HG02973 (cell line): ENCODE measurements around the gene MRPS21.

Experiments used
- ATAC-seq: cut with Tn5 transposase; IDR thresholded peaks from one replicate; pipeline ENCODE4 v1.9.1; 2021; ENCODE audit warnings: moderate library complexity; ENCODE audit not compliant: unreplicated experiment

Gene MRPS21

DNA sequence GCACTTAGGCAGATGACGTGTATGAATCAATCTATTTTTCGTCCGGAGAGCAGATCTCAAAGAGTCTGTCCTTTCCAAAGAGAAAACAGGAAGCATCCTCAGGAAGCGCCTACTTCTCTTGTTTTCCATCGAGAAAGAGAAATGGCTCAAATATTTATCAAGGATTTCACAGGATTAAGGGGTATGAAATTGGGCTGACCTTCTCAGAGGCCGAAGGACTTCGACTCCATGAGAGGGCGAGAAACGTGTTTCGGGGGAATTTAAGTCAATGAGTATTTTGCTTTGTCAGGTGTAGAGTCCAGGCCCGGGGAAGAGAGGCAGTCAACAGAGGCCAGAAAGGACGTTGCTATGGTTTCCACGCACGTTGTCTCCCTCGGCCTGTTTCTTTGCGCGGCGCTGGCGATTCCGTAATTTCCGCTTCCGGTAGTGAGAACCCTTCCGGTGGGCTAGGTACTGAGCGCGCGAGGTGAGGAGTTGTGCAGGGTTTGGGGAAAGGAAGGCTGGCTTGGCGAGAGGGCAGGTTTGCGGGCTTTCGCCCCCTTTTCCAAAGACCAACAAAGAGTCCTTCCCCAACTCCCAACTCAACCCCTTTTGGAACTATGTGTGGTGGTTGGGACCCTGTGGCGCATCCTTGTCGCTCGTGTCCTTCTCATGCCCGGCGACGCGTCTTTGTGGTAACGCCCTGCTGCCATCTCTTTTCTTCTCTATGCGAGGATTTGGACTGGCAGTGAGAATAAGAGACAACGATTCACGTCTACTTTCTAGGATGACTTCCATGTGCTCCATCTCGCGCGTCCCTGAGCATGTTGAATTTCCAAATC lies at the start of gene MRPS21:
Gene MRPS21, plus strand, starts transcription at position 429 of the 821 bp plus-strand sequence. CDS start 506 bp downstream, outside the sequence.
- peak; percentile 95 for ATAC-seq

DNA sequence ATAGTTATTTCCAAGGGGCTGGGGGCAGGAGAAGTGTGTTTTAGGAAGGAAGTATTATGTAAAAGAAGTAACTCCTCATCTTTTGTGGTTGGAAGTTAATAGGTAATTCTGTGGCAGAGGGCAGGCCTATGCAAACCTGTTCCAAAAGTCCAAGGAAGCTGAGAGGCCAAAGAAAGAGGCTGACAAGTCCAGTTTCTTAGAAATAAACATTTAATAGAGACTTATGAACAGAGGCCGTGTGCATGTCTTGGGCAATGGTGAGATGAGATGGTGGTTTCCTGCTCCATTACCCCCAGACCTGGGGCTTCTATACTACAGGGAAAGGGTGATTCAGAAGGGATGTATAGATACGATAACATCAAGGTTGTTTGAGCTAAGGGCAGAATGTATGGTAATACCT lies 43.7 kb upstream of the MRPS21 start:
- no peak for ATAC-seq

GRCh38 chr1:150256198-150256553 lies 37.5 kb upstream of the MRPS21 start:
- ATAC-seq = no peak

GRCh38 chr1:150256554-150257341 lies 36.9 kb upstream of the MRPS21 start:
- ATAC-seq = no peak

DNA sequence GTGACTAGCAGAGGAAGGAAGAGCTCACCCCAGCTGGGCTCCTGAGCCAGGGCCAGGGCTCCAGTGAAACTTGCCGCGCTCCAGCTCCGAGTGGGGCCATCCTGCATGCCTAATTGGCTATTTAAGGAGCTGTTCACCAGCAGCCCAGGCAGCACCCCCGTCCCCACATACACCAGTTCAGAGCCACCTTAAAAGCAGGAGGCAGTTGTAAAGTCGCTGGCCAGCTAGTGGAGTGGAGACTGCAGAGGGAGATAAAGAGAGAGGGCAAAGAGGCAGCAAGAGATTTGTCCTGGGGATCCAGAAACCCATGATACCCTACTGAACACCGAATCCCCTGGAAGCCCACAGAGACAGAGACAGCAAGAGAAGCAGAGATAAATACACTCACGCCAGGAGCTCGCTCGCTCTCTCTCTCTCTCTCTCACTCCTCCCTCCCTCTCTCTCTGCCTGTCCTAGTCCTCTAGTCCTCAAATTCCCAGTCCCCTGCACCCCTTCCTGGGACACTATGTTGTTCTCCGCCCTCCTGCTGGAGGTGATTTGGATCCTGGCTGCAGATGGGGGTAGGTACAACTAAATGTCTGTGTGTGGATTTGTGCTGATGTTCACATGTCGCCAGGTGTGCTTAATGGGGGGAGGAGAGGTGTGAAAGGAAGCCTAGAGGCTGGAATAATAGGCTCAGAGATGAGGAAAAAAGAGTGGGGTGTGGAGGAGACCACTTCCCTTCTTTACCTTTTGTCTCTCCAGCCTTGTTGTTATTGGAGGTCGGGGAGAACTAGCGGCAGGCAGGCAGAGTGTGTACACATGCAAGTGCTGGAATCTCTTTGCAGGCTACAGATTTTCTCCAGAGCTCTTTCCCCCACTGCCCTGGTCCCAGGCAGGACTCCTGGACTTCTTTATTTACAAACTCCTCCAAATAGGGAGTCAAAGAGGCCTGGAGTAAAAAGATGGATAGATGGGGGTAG lies 35.8 kb upstream of the MRPS21 start, which contains the start of gene CA14:
Gene CA14, plus strand, starts transcription at position 151 of the 962 bp plus-strand sequence. Its CDS starts 355 bp downstream, at position 506.
- ATAC-seq = no peak

DNA sequence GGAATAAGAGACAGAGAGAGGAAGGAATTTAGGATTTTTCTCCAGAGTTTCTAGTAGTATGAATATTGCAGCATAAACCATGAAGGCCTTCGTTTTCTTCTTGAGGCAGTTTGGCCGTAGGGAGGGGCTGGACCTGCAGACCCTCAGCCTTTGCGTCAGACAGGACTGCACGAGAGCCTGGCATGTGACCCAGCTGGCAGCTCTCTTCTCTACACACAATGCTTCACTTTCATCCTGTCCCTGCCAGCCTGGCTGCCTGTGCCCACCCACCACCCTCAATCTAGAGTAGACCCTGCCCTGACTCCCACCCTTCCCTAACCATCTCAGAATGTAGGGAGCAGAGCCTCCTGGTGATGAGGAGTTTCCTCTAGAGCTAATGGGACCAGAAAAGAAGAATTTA lies 34.4 kb upstream of the MRPS21 start:
- no peak for ATAC-seq

GRCh38 chr1:150259758-150260669 lies 33.6 kb upstream of the MRPS21 start:
- no peak for ATAC-seq

GRCh38 chr1:150261367-150261766 lies 32.3 kb upstream of the MRPS21 start:
- no peak for ATAC-seq

DNA sequence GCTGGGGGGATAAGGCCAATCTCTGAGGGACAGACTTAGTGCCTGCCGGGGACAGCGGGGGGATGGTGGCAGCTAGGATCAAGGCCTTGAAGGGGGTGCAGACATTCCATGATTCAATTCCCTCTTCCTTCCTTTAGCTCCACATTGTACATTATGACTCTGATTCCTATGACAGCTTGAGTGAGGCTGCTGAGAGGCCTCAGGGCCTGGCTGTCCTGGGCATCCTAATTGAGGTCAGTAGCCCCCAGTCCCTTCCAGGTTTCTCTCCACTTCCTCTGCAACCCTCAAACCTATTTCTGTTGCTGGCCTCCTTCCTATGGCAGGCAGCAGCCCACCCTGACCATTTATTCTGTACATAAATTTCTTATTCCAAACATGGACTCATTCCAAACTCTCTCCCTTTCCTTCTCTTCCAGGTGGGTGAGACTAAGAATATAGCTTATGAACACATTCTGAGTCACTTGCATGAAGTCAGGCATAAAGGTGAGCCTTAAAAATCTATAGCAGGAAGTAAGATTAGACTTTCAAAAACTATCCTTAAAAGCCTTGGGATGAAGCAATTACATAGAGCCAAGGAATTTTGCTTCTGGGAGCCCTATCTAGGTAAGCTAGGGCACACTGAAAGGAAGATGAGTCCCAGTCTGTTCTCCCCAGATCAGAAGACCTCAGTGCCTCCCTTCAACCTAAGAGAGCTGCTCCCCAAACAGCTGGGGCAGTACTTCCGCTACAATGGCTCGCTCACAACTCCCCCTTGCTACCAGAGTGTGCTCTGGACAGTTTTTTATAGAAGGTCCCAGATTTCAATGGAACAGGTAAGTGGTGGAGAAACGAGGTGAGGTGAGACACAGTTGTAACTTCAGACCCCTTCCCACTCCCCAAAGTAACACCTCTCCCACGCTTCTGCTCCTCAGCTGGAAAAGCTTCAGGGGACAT lies 31.0 kb upstream of the MRPS21 start:
- no peak for ATAC-seq

- ATAC-seq = no peak
Observed at GRCh38 chr1:150263549-150263948, 30.1 kb upstream of the MRPS21 start.

DNA sequence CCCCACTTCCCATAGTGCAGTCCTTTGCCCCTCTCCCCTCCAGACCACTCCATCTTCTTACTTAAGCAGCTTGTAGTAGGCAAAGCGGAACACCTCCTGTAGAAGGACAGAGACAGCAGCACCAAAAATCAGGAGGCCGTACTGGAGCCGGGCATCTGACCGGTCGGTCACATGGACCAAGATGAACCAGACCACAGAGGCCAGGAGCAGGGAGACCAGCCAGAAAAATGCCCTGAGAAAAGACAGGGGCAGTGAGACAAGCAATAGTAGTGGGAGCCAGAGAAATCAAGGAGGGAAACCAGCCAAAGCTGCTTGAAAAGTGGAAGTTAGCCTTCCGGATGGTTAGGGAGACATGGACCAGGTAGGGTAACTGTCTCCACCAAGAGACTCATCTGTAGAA lies 25.8 kb upstream of the MRPS21 start:
- ATAC-seq = no peak

GRCh38 chr1:150268340-150268704 lies 25.3 kb upstream of the MRPS21 start:
- ATAC-seq = peak; percentile 25

- peak; percentile 62 for ATAC-seq
Observed at GRCh38 chr1:150268705-150269403, 24.8 kb upstream of the MRPS21 start, which contains the start of gene APH1A. TSS of gene APH1A (minus strand) at chr1:150269016. CDS start at chr1:150268810, 206 bp downstream.

GRCh38 chr1:150269451-150269850 lies 24.2 kb upstream of the MRPS21 start:
- ATAC-seq = no peak

DNA sequence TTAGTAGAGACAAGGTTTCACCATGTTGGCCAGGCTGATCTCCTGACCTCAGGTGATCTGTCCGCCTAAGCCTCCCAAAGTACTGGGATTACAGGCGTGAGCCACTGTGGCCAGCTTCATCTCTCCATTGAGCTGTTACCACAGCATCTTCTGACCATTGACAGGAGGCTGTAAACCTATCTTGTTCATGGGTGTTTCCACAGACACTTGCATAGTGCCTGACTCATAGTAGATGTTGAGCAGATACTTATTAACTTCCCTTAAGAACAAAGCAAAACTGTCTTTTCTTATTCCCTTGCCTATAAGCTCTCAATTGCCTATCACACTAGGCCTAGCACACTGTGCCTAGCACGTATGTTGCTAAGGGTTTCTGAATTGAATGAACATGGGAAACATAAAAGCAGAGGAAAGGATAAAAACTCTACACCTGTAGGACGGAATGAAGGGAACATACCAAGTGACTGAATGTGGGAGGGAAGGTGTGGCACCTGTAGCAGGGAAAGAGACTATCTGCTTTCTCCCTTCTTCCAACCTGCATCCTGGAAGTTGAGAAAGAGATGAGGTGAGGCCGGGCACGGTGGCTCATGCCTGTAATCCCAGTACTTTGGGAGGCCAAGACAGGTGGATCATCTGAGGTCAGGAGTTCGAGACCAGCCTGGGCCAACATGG lies 22.2 kb upstream of the MRPS21 start:
- no peak for ATAC-seq

DNA sequence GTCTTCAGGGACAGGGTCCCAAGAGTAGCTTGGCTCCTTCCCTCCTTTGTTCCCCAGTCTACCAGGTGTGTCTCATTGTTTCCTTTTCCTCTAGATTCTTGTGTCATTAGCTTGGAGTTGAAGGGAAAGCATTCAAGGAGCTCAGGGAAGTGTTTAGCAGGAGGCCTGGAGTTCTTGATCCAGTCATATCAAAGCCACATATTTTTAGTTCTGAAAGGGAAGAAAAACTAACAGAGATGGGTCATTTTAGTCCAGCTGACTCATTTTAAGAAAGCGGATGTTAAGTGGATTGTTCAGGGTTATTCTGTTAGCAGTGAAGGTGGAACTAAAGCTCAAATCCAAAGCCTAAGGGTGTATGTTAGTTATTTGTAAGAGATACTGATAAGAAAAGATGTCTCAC lies 20.4 kb upstream of the MRPS21 start:
- no peak for ATAC-seq

DNA sequence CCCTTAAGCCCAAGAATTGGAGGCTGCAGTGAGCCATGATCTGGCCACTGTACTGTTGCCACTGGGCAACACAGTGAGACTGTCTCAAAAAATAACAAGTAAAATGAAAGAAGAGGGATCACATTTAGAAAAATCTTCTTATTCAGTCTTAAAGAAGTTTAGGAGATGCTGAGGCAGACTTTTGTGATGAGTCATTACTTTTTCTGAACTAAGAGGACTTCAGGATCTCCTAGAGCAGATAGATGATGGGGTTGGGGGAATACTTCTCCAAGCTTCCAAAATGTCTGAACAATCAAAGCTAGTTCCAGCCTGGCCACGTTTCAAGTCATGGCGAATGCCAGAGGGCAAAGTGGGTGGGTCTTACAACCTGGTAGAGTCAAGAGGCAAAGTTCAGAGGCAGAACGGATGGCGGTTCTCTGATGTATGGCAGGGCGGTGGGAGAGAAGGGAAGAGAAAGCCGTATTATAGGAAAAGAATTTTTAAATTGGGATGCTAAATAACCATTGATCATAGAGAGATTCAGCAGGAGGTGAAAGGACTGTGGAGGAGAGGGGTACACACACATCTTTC lies 13.4 kb upstream of the MRPS21 start:
- ATAC-seq = no peak
